Activated naive CD8-positive, alpha-beta T cell treated with anti-CD3 and anti-CD28 coated beads for 36 hours (primary cell): Measurements from ENCODE around the gene CEMP1. TPM values are rescaled to one million over a fixed set of nuclear protein-coding genes. Genes with fewer than 3 reads are reported as not detected.

Experiments used
- DNase-seq: peaks from one replicate; pipeline ENCODE4 v3.0.0; 2021
- H3K27ac Mint-ChIP-seq: one replicate; pipeline ENCODE4 v1.8.0; 2022; ENCODE audit warnings: mild to moderate bottlenecking, moderate library complexity, mixed read lengths
- H3K27me3 Mint-ChIP-seq: one replicate; pipeline ENCODE4 v1.8.0; 2022; ENCODE audit warnings: mild to moderate bottlenecking, mixed read lengths
- H3K36me3 Mint-ChIP-seq: one replicate; pipeline ENCODE4 v1.8.0; 2021; ENCODE audit warnings: mild to moderate bottlenecking, mixed read lengths
- H3K4me1 Mint-ChIP-seq: one replicate; pipeline ENCODE4 v1.8.0; 2021; ENCODE audit warnings: mixed read lengths
- H3K4me3 Mint-ChIP-seq: one replicate; pipeline ENCODE4 v1.8.0; 2022; ENCODE audit warnings: mild to moderate bottlenecking, moderate library complexity, mixed read lengths
- H3K9me3 Mint-ChIP-seq: one replicate; pipeline ENCODE4 v1.8.0; 2022; ENCODE audit warnings: mixed read lengths
- total RNA-seq, 2 experiments: library from RNA; stranded (reverse); gene quantifications; one replicate each; pipeline ENCODE4 v1.2.3, GENCODE V29; 2021

Gene CEMP1
- total RNA-seq, 2 experiments from 2014 or later, result not detected

DNA sequence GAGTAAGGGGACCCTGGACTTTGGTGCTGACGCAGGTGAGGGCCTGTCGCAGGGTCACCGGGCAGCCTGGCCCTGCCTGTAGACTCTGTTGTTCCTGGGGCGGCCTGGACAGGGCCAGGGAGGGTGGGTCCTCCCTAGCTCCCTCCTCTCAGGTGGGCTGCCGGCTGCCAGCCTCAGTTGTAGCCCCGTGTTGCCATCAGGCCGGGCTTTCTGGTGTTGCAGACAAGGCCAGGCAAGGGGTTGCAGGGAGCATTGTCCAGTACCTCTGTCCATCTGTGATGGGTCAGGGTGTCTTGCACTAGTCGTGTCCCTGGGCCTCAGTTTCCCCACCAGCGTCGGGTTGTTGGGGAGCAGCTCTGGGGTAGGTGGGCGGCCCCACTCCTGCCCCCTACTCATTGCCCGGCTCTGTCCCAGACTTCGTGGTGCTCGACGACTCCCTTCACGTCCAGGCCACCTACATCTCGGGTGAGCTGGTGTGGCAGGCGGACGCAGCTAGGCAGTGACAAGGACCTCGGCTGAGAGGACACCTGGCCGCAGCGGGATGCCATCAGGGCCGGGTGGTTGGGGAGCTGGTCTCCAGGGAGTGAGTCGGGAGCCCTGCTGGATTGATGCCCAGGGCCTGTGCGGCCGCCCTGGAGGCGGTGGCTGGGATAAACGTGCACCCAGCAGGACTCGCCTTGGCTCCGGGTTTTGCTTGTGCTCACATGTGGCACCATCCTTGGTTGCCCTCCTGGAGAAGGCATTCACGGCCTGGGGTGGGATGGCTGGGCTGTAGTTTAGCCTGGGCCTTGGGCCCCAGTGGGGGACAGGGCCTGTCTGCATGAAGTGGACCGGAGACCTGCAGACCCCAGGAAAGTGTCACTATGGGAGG, 1.9 kb downstream of the CEMP1 start:
- no peak overlapping the region for H3K4me3 Mint-ChIP-seq
- DNase-seq, result no peak
- no peak overlapping the region for H3K27ac Mint-ChIP-seq
- H3K27me3 Mint-ChIP-seq, result no peaks in the 10 kb centered on the region
- peaks cover 16% of the 10 kb centered on the region for H3K4me1 Mint-ChIP-seq
- H3K36me3 Mint-ChIP-seq, result peaks cover 4% of the 10 kb centered on the region
- no peaks in the 10 kb centered on the region for H3K9me3 Mint-ChIP-seq

DNA sequence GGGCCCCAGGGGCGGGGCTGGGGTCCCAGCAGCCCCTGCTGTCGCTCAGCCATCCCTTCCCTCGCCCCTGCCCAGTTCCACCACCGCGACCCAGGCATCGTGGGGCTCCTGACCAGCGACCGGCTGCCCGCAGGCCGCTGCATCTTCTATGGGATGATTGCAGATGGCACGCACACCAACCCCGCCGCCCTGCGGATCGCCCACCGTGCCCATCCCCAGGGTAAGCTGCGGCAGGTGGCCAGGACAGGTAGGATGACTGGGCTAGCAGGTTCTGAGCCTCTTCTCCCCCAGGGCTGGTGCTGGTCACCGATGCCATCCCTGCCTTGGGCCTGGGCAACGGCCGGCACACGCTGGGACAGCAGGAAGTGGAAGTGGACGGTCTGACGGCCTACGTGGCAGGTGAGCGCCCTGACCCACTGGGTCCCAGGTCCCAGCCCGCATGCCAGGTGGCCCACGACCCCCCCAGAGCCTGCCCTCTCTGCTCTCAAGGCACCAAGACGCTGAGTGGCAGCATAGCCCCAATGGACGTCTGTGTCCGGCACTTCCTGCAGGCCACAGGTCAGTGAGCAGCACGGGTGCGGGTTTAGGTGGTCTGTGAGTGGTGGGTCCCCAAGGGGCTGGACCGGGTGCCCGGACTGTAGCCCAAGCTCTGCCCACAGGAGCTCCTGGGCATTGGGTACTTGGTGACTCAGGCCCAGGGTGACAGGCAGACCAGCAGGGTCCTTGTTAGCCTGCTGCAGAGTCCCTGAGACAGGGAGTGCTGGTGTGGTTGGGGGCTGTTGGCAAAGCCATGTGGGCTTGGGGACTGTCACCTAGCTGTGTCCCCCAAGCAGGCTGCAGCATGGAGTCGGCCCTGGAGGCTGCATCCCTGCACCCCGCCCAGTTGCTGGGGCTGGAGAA, 2.8 kb downstream of the CEMP1 start:
- no peaks in the 10 kb centered on the region for H3K27me3 Mint-ChIP-seq
- H3K9me3 Mint-ChIP-seq, result no peaks in the 10 kb centered on the region

DNA sequence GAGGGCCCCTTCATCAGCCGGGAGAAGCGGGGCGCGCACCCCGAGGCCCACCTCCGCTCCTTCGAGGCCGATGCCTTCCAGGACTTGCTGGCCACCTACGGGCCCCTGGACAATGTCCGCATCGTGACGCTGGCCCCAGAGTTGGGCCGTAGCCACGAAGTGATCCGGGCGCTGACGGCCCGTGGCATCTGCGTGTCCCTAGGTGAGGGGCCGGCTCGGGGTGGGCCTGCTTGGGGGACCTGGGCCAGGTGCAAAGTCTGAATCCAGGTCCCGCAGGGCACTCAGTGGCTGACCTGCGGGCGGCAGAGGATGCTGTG, 3.5 kb downstream of the CEMP1 start:
- peaks cover 16% of the 10 kb centered on the region for H3K4me1 Mint-ChIP-seq
- no peaks in the 10 kb centered on the region for H3K27me3 Mint-ChIP-seq
- peaks cover 5% of the 10 kb centered on the region for H3K36me3 Mint-ChIP-seq
- no peak overlapping the region for H3K27ac Mint-ChIP-seq
- no peaks in the 10 kb centered on the region for H3K9me3 Mint-ChIP-seq
- DNase-seq, result no peak
- no peak overlapping the region for H3K4me3 Mint-ChIP-seq

More for the DNA sequence above, 2.8 kb downstream of the CEMP1 start:
- Mint-ChIP-seq H3K27ac (no peak overlapping the region), H3K4me1 (peaks cover 18% of the 10 kb centered on the region), H3K4me3 (no peak overlapping the region), H3K36me3 (peaks cover 5% of the 10 kb centered on the region)
- DNase-seq, result no peak

DNA sequence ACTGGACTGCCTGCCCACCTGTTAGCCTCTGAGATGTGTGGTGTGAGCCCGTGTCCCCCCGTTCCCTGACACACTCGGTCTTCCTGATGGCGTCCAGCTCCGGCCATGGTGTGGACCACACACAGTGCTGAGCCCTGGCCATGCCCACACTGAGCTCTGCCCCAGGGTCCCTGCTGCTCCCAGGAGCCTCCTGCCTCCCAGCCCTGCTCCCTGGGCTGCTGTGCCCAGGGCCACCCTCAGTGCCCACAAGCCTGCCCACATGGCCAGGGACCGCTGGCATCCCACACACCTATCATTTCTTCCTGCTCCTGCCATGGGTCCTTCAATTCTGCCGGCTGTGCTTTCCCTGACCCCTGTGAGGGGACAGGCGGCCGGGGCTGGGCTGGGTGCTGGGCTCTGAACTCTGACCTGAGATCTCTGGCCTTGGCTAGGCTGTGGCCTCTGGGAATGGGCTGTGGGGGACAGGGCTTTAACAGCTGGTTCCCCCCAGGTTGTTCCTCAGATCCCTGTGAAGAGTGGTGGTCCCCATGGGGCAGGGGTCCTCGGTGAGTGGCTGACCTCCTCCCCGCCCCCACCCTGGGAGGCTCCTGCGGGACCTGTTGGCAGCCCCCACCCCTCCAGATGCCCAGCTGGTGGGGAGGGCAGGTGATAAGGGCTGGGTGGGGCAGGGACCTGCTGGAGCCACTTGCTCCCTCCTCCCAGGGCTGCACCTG, 4.0 kb downstream of the CEMP1 start:
- no peaks in the 10 kb centered on the region for H3K27me3 Mint-ChIP-seq
- H3K36me3 Mint-ChIP-seq, result peaks cover 4% of the 10 kb centered on the region
- DNase-seq, result no peak
- no peak overlapping the region for H3K27ac Mint-ChIP-seq
- H3K9me3 Mint-ChIP-seq, result no peaks in the 10 kb centered on the region
- peaks cover 11% of the 10 kb centered on the region for H3K4me1 Mint-ChIP-seq
- H3K4me3 Mint-ChIP-seq, result no peak overlapping the region

DNA sequence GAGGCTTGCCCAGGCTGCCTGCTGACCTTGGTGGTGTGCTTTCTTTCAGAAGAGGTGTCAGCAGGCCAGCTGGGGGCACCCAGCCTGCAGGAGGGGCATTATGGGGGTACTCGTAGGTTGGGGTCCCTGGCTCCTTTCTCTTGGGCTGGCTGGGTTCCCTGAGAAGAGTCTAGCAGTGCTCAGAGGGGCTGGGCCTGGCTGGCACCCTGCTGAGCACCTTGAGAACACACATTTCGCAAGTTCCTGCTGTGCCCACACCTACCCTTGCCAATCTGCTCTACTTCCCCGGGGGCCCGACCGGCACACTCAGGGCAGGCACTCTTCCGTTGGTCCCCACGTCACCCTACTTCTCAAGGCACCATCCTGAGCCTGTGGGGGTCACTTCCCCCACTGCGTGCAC, 5.1 kb downstream of the CEMP1 start:
- peaks cover 7% of the 10 kb centered on the region for H3K36me3 Mint-ChIP-seq
- peaks cover 8% of the 10 kb centered on the region for H3K4me1 Mint-ChIP-seq
- no peak overlapping the region for H3K4me3 Mint-ChIP-seq
- no peak overlapping the region for H3K27ac Mint-ChIP-seq
- H3K27me3 Mint-ChIP-seq, result no peaks in the 10 kb centered on the region
- DNase-seq, result no peak
- no peaks in the 10 kb centered on the region for H3K9me3 Mint-ChIP-seq

DNA sequence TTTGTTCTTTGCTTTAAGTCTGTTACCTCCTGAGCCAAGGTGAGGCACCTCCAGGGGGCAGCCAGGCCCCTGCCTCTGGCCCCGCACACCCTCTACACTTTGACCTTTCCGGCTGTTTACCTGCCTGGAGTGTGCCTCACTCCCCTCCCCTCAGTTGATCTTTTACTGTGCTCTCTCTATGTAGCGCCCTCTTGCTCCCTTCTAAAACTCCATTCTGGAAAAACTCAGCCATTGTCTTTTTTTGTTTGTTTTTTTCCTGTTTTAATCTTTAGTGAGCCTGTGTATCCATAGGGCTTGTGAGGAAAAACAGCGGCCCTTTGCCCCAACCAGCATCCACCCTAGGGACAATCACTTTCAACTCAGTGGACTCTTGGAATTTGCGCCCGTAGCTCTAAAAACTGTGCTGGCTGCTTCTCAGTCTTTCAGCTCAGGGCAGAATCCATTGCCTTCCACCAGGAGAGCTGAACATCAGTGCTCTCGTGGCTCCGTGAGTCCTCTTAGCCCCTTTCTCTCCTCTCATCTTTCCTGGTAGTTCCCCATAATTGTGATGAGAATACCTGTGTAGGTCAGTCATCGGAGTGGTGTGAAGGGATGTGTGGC, 6.8 kb downstream of the CEMP1 start:
- Mint-ChIP-seq H3K4me3 (no peak overlapping the region), H3K9me3 (no peaks in the 10 kb centered on the region), H3K36me3 (peaks cover 14% of the 10 kb centered on the region), H3K4me1 (peaks cover 13% of the 10 kb centered on the region), H3K27ac (no peak overlapping the region), H3K27me3 (no peaks in the 10 kb centered on the region)
- no peak for DNase-seq

DNA sequence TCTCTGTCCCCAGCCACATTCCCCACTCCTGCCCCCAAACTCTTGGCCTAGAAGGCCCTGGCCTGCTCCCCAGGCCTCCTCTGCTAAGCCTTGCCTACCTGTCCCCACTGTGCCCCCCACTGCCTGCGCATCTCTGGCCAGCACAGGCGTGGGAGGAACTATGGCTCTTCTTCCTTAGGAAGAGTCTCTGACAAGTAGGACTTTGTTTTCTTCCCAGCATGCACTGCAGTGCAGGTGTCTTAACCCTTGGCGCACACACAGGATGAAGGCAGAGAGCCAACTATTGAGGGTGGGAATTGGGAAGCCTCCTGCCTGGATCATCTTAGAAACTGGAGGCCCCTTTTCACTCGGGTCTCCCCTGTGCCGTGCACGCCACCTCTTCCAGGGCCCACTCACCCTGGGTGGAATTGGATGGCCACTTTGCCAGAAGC, 7.4 kb downstream of the CEMP1 start:
- Mint-ChIP-seq H3K4me3 (no peak overlapping the region), H3K9me3 (no peaks in the 10 kb centered on the region), H3K36me3 (peaks cover 14% of the 10 kb centered on the region), H3K27me3 (no peaks in the 10 kb centered on the region), H3K4me1 (peaks cover 16% of the 10 kb centered on the region), H3K27ac (no peak overlapping the region)
- DNase-seq, result no peak

DNA sequence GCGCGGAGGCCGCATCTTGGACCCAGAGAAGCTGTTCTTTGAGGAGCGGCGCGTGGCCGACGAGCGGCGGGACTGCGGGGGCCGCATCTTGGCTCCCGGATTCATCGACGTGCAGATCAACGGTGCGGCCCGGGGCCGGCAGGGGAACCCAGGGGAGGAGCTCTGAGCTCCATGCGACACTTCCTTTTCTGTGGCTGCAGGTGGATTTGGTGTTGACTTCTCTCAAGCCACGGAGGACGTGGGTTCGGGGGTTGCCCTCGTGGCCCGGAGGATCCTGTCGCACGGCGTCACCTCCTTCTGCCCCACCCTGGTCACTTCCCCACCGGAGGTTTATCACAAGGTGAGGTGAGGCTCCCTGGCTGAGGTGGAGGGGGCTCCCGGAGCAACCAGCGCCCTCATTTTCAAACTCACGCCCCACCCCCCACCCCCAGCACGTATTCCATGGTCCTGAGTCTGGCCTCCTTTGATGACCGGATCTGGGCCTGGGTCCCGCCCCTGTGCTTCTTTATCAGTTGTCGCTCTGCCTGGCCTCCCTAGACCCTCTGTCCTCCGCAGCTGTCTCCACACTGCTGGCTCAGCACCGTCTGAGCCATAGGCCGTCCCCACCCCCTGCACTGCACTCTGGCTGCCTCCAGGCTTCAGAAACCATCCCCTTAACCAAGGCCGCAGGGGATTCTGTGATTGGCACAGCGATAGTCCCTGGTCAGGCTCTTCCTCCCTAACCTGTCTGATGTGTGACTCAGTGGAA, 10.2 kb downstream of the CEMP1 start:
- Mint-ChIP-seq H3K27me3 (no peaks in the 10 kb centered on the region), H3K9me3 (no peaks in the 10 kb centered on the region), H3K27ac (peak overlapping the region; percentile 90), H3K36me3 (peaks cover 25% of the 10 kb centered on the region), H3K4me3 (peak overlapping the region; percentile 89), H3K4me1 (peaks cover 35% of the 10 kb centered on the region)
- peak; percentile 53 for DNase-seq

DNA sequence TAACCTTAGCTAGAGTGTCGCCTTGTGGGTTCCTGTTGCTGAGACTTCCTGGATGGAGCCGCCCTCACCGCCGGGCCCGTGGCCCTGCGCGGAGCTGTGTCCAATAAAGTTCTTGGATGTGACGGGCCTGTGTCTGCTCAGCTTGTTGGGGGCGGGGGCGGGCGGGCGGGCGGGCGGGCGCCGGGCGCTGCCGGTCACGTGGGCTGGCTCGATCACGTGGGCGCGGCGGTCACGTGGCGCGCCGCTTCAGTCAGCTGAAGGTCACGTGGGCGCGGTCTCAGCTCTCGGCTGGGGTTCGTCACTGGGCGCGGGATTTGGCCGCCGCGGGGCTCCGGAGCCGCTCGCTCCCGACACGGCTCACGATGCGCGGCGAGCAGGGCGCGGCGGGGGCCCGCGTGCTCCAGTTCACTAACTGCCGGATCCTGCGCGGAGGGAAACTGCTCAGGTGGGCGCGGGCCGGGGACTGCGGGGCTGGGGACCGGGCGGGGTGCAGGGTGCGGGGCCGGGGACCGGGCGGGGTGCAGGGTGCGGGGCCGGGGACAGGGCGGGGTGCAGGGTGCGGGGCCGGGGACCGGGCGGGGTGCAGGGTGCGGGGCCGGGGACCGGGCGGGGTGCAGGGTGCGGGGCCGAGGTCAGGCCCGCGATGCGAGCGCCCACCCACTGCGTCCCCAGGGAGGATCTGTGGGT, 11.0 kb downstream of the CEMP1 start, which contains the start of gene AMDHD2:
AMDHD2 (plus strand) TSS at position 275 of the 687 bp plus-strand sequence; CDS start at position 363, 88 bp downstream.
- Mint-ChIP-seq H3K36me3 (peaks cover 30% of the 10 kb centered on the region), H3K27ac (peak within 1 kb of the TSS; percentile 90), H3K9me3 (no peaks in the 10 kb centered on the region), H3K27me3 (no peaks in the 10 kb centered on the region), H3K4me3 (peak within 1 kb of the TSS; percentile 89), H3K4me1 (peaks cover 42% of the 10 kb centered on the region)
- DNase-seq, result peak; percentile 90

DNA sequence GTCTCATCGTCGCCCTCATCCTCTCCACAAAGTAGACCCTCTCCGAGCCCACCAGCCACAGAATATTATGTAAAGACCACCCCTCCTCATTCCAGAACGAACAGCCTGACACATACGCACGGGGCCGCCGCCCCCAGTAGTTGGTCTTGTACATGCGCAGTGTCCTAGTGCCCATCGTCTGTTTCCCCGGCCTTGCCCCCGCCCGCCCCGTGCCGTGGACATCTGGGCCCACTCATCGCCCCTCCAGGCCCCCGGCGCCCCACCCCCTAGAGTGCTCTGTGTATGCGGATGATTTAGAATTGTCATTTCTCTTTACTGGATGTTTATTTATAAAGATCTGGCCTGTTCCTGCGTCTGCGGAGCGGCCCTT, 11.5 kb downstream of the CEMP1 start:
- Mint-ChIP-seq H3K9me3 (no peaks in the 10 kb centered on the region), H3K4me3 (peak overlapping the region; percentile 78), H3K36me3 (peaks cover 32% of the 10 kb centered on the region), H3K27ac (peak overlapping the region; percentile 81), H3K27me3 (no peaks in the 10 kb centered on the region), H3K4me1 (peaks cover 44% of the 10 kb centered on the region)
- no peak for DNase-seq

DNA sequence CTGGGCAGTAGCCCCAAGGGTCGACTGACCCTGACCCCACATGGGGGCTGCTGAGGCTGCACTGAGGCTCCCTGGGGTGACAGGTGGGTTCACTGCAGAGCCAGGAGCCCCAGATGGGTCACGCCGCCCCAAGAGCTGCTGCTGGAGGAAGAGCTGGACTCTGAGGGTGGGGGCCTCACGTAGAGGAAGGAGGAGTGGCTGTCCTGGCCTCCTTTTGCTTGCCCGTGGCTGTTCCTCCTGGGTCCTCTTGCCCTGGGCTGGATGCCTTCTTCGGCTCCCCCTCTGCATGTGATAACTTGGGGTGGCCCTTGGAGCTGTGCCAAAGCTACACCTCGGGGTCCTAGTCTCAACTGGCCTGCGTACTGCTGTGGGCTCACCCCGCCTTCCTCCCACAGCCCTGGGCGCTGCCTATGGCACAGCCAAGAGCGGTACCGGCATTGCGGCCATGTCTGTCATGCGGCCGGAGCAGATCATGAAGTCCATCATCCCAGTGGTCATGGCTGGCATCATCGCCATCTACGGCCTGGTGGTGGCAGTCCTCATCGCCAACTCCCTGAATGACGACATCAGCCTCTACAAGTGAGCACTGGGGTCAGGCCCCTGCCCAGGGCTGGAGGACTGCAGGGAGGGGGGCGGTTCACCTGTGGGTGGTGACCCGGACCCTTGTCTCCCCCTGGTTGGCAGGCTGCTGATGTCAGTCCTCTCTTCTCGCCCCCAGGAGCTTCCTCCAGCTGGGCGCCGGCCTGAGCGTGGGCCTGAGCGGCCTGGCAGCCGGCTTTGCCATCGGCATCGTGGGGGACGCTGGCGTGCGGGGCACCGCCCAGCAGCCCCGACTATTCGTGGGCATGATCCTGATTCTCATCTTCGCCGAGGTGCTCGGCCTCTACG, 12.1 kb downstream of the CEMP1 start:
- no peaks in the 10 kb centered on the region for H3K9me3 Mint-ChIP-seq
- DNase-seq, result no peak

DNA sequence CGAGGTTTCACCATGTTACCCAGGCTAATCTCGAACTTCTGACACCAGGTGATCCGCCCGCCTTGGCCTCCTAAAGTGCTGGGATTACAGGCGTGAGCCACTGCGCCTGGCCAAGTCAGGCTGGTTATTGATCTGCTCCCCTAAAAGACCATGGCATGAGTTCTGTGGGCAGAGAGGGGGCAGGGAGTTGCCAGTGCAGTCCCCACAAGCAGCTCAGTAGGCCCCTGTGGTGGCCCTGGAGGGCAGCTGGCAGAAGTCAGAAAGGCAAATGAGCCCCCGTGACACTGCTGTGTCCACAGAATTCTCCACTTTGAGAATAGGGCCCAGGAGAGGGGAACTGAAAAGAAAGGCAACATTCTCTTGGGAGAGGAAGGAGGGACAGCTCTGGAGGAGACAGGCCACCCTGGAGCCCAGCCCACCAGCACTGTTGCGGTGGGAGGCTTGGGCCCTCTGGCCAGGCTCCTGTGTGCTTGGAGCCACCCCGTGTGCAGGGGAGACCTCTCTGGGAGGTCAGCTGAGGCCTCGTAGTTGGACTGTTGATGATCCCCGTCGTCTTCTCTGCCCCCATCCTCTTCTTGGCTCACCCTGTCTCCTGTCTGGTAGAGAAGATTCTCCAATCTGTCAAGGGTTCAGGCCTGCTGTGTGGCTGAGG, 13.1 kb downstream of the CEMP1 start:
- Mint-ChIP-seq H3K36me3 (peaks cover 32% of the 10 kb centered on the region), H3K27ac (peak overlapping the region; percentile 88), H3K4me1 (peaks cover 45% of the 10 kb centered on the region), H3K27me3 (no peaks in the 10 kb centered on the region), H3K9me3 (no peaks in the 10 kb centered on the region), H3K4me3 (no peak overlapping the region)
- no peak for DNase-seq

More for the DNA sequence above, 12.1 kb downstream of the CEMP1 start:
- peak overlapping the region; percentile 78 for H3K4me3 Mint-ChIP-seq
- H3K27me3 Mint-ChIP-seq, result no peaks in the 10 kb centered on the region
- H3K27ac Mint-ChIP-seq, result peak overlapping the region; percentile 81
- H3K36me3 Mint-ChIP-seq, result peaks cover 33% of the 10 kb centered on the region
- H3K4me1 Mint-ChIP-seq, result peaks cover 41% of the 10 kb centered on the region
